ENCODE results near the gene CADM1.

CADM1 gene

GRCh38 chr11:115535781-115536180 is 31.6 kb upstream of the CADM1 start:
- H3K36me3 ChIP-seq (replicated peaks; ENCODE audit: insufficient read depth, low read length): no peaks in the 10 kb centered on the region
- no peaks in the 10 kb centered on the region for H3K27me3 ChIP-seq (replicated peaks; ENCODE audit: insufficient read depth, low read length)
- H4K20me1 ChIP-seq (ENCODE audit: insufficient read depth, low read length): no peaks in the 10 kb centered on the region
- no peak overlapping the region for H2AFZ ChIP-seq (ENCODE audit: low read length)
- no peak for DNase-seq
- H3K79me2 ChIP-seq (ENCODE audit: low read length): no peaks in the 10 kb centered on the region
- H3K9me3 ChIP-seq (replicated peaks; ENCODE audit: insufficient read depth, low read length): no peaks in the 10 kb centered on the region
- H3K4me3 ChIP-seq (ENCODE audit: low read length): no peak overlapping the region
- no peak overlapping the region for H3K4me2 ChIP-seq (ENCODE audit: low read depth, low read length)
- H3K27ac ChIP-seq (ENCODE audit: low read length): no peak overlapping the region
- H3F3A ChIP-seq (ENCODE audit: insufficient read depth, low read length): no peaks in the 10 kb centered on the region
- TF ChIP-seq EZH2phosphoT487 (IDR thresholded peaks at IDR 0.05; ENCODE audit: low read length): no peak
- TF ChIP-seq CTCF (IDR thresholded peaks at IDR 0.05; ENCODE audit: low read length): no peak
- no peak for TF ChIP-seq EZH2 (optimal IDR thresholded peaks at IDR 0.05; ENCODE audit: low read depth, low read length)
- no peaks in the 10 kb centered on the region for H3K9me2 ChIP-seq (replicated peaks; ENCODE audit: insufficient read depth, low read length)
- no peaks in the 10 kb centered on the region for H3K4me1 ChIP-seq (ENCODE audit: low read length)
- no peak overlapping the region for H3K9ac ChIP-seq (ENCODE audit: low read length)

- H3K4me3 ChIP-seq (ENCODE audit: low read length): no peak overlapping the region
- no peaks in the 10 kb centered on the region for H3F3A ChIP-seq (ENCODE audit: insufficient read depth, low read length)
- H3K36me3 ChIP-seq (replicated peaks; ENCODE audit: insufficient read depth, low read length): no peaks in the 10 kb centered on the region
- H3K9me3 ChIP-seq (replicated peaks; ENCODE audit: insufficient read depth, low read length): no peaks in the 10 kb centered on the region
- no peaks in the 10 kb centered on the region for H4K20me1 ChIP-seq (ENCODE audit: insufficient read depth, low read length)
- no peaks in the 10 kb centered on the region for H3K9me2 ChIP-seq (replicated peaks; ENCODE audit: insufficient read depth, low read length)
- H2AFZ ChIP-seq (ENCODE audit: low read length): no peak overlapping the region
- no peaks in the 10 kb centered on the region for H3K79me2 ChIP-seq (ENCODE audit: low read length)
- no peak overlapping the region for H3K27ac ChIP-seq (ENCODE audit: low read length)
- H3K27me3 ChIP-seq (replicated peaks; ENCODE audit: insufficient read depth, low read length): no peaks in the 10 kb centered on the region
- no peaks in the 10 kb centered on the region for H3K4me1 ChIP-seq (ENCODE audit: low read length)
- DNase-seq: no peak
- no peak for TF ChIP-seq EZH2 (optimal IDR thresholded peaks at IDR 0.05; ENCODE audit: low read depth, low read length)
- TF ChIP-seq EZH2phosphoT487 (IDR thresholded peaks at IDR 0.05; ENCODE audit: low read length): no peak
- no peak for TF ChIP-seq CTCF (IDR thresholded peaks at IDR 0.05; ENCODE audit: low read length)
- H3K4me2 ChIP-seq (ENCODE audit: low read depth, low read length): no peak overlapping the region
- H3K9ac ChIP-seq (ENCODE audit: low read length): no peak overlapping the region
Observed at GRCh38 chr11:115530752-115531151, 26.5 kb upstream of the CADM1 start.

- H3K27me3 ChIP-seq (replicated peaks; ENCODE audit: insufficient read depth, low read length): no peaks in the 10 kb centered on the region
- DNase-seq: no peak
- H3K4me1 ChIP-seq (ENCODE audit: low read length): no peaks in the 10 kb centered on the region
- no peak overlapping the region for H3K9ac ChIP-seq (ENCODE audit: low read length)
- H4K20me1 ChIP-seq (ENCODE audit: insufficient read depth, low read length): no peaks in the 10 kb centered on the region
- H3K4me2 ChIP-seq (ENCODE audit: low read depth, low read length): no peak overlapping the region
- no peaks in the 10 kb centered on the region for H3K36me3 ChIP-seq (replicated peaks; ENCODE audit: insufficient read depth, low read length)
- H2AFZ ChIP-seq (ENCODE audit: low read length): no peak overlapping the region
- no peaks in the 10 kb centered on the region for H3K9me2 ChIP-seq (replicated peaks; ENCODE audit: insufficient read depth, low read length)
- H3K4me3 ChIP-seq (ENCODE audit: low read length): no peak overlapping the region
- no peaks in the 10 kb centered on the region for H3K79me2 ChIP-seq (ENCODE audit: low read length)
- H3K9me3 ChIP-seq (replicated peaks; ENCODE audit: insufficient read depth, low read length): no peaks in the 10 kb centered on the region
- no peaks in the 10 kb centered on the region for H3F3A ChIP-seq (ENCODE audit: insufficient read depth, low read length)
- no peak for TF ChIP-seq EZH2 (optimal IDR thresholded peaks at IDR 0.05; ENCODE audit: low read depth, low read length)
- no peak for TF ChIP-seq CTCF (IDR thresholded peaks at IDR 0.05; ENCODE audit: low read length)
- TF ChIP-seq EZH2phosphoT487 (IDR thresholded peaks at IDR 0.05; ENCODE audit: low read length): no peak
- H3K27ac ChIP-seq (ENCODE audit: low read length): no peak overlapping the region
Observed at GRCh38 chr11:115528225-115528624, 24.0 kb upstream of the CADM1 start.
